ENCODE results near the gene AP4S1.
"Not testable (repeated sequence)": the region's sequence is repeated elsewhere in the genome, so short reads cannot be mapped to it uniquely, and the experiment has no call there.

AP4S1 gene

GRCh38 chr14:31025367-31026076, at the start of gene AP4S1:
Gene AP4S1, plus strand, starts transcription at chr14:31025649. Its CDS starts 40,548 bp downstream, at chr14:31066197.
- DNase-seq (ENCODE audit: low spot score), result peak; percentile 60

- DNase-seq (ENCODE audit: low spot score), result no peak
Measured at GRCh38 chr14:30977752-30978151, 47.7 kb upstream of the AP4S1 start.

GRCh38 chr14:30980106-30980704, 45.2 kb upstream of the AP4S1 start:
- DNase-seq (ENCODE audit: low spot score), result peak; percentile 75

GRCh38 chr14:30980980-30981379, 44.5 kb upstream of the AP4S1 start:
- no peak for DNase-seq (ENCODE audit: low spot score)

- DNase-seq (ENCODE audit: low spot score), result no peak
Measured at GRCh38 chr14:30982533-30982932, 42.9 kb upstream of the AP4S1 start.

GRCh38 chr14:30983858-30984257, 41.6 kb upstream of the AP4S1 start:
- DNase-seq (ENCODE audit: low spot score), result no peak

- DNase-seq (ENCODE audit: low spot score), result no peak
Measured at GRCh38 chr14:30985796-30986195, 39.7 kb upstream of the AP4S1 start.

GRCh38 chr14:30988509-30988908, 36.9 kb upstream of the AP4S1 start:
- DNase-seq (ENCODE audit: low spot score), result peak; percentile 42

- DNase-seq (ENCODE audit: low spot score), result peak; percentile 17
Measured at GRCh38 chr14:30990770-30991169, 34.7 kb upstream of the AP4S1 start.

- no peak for DNase-seq (ENCODE audit: low spot score)
Measured at GRCh38 chr14:30991408-30991807, 34.0 kb upstream of the AP4S1 start.

- no peak for DNase-seq (ENCODE audit: low spot score)
Measured at GRCh38 chr14:30993071-30993470, 32.4 kb upstream of the AP4S1 start.

- DNase-seq (ENCODE audit: low spot score), result peak; percentile 28
Measured at GRCh38 chr14:30994681-30995620, 30.5 kb upstream of the AP4S1 start.

GRCh38 chr14:30995689-30996088, 29.8 kb upstream of the AP4S1 start:
- no peak for DNase-seq (ENCODE audit: low spot score)

- no peak for DNase-seq (ENCODE audit: low spot score)
Measured at GRCh38 chr14:30996892-30997659, 28.4 kb upstream of the AP4S1 start.

GRCh38 chr14:30998100-30998706, 27.2 kb upstream of the AP4S1 start:
- no peak for DNase-seq (ENCODE audit: low spot score)

GRCh38 chr14:30999038-30999773, 26.2 kb upstream of the AP4S1 start:
- no peak for DNase-seq (ENCODE audit: low spot score)

GRCh38 chr14:31000629-31001338, 24.7 kb upstream of the AP4S1 start:
- DNase-seq (ENCODE audit: low spot score), result no peak

GRCh38 chr14:31001339-31001658, 24.1 kb upstream of the AP4S1 start:
- no peak for DNase-seq (ENCODE audit: low spot score)

- DNase-seq (ENCODE audit: low spot score), result no peak
Measured at GRCh38 chr14:31003284-31003683, 22.2 kb upstream of the AP4S1 start.

- not testable (repeated sequence) for DNase-seq (ENCODE audit: low spot score)
Measured at GRCh38 chr14:31004007-31004406, 21.4 kb upstream of the AP4S1 start.

Measured in GM03348 (cell line).